Vagina (tissue), 2 donors: Measurements from ENCODE around the gene FAM151A. TPM values are rescaled to one million over a fixed set of nuclear protein-coding genes. Genes with fewer than 3 reads are reported as not detected.

ENCODE experiments used
- DNase-seq, 2 donors: peaks; one replicate each; pipeline ENCODE4 v3.0.0-alpha.2; 2017; ENCODE audit errors: extremely low spot score in 2 of 2
- H3K27ac ChIP-seq: fragments of 200-600 bp; sonication (generic); one replicate; pipeline ENCODE4 v1.5.1; 2019
- H3K27me3 ChIP-seq: fragments of 200-600 bp; sonication (generic); one replicate; pipeline ENCODE4 v1.5.1; 2019
- H3K36me3 ChIP-seq, 2 donors: fragments of 200-600 bp; sonication (generic); one replicate each; pipeline ENCODE4 v1.5.1; 2017 to 2019
- H3K4me1 ChIP-seq: fragments of 200-600 bp; sonication (generic); one replicate; pipeline ENCODE4 v1.5.1; 2019
- H3K4me3 ChIP-seq, 2 donors: fragments of 200-600 bp; sonication (generic); 1 replicate in 1 of 2; 2 replicates in 1 of 2; pipeline ENCODE4 v1.5.1; 2016 to 2019
- H3K9me3 ChIP-seq: fragments of 200-600 bp; sonication (generic); one replicate; pipeline ENCODE4 v1.5.1; 2019
- POLR2A ChIP-seq, 2 donors: fragments of 450-650 bp; IDR thresholded peaks; one replicate each; pipeline ENCODE4 v1.6.1; 2017; ENCODE audit warnings: antibody characterized with exemption in 2 of 2, mild to moderate bottlenecking in 2 of 2, moderate library complexity in 2 of 2
- POLR2AphosphoS5 ChIP-seq, 2 donors: sonication (generic); formaldehyde crosslinking; IDR thresholded peaks; one replicate each; pipeline ENCODE4 v1.9.0; 2017; ENCODE audit warnings: antibody characterized with exemption in 2 of 2, mild to moderate bottlenecking in 2 of 2, low read depth in 1 of 2; ENCODE audit not compliant: insufficient read depth in 1 of 2
- intact Hi-C: fragments of 100-400 bp; cut with DNase I; formaldehyde crosslinking; loops from one replicate; pipeline ENCODE4 v1.15.1; 2023
- total RNA-seq: library from RNA; depleted of rRNA; stranded (reverse); fragments of >200 nt; gene quantifications from one replicate; pipeline ENCODE4 v1.2.3, GENCODE V29; 2016
- TF ChIP-seq, protein P1 (sequence below), 3 experiments: fragments of 450-650 bp in 2 of 3; fragments of 200-600 bp in 1 of 3; sonication (generic) in 1 of 3; IDR thresholded peaks; one replicate each; pipeline ENCODE4 v1.5.1; 2017 to 2019; ENCODE audit warnings: antibody characterized with exemption in 3 of 3, mild to moderate bottlenecking in 2 of 3, moderate library complexity in 2 of 3

Gene FAM151A
- total RNA-seq, 1 donor from 2014 or later: not detected

DNA sequence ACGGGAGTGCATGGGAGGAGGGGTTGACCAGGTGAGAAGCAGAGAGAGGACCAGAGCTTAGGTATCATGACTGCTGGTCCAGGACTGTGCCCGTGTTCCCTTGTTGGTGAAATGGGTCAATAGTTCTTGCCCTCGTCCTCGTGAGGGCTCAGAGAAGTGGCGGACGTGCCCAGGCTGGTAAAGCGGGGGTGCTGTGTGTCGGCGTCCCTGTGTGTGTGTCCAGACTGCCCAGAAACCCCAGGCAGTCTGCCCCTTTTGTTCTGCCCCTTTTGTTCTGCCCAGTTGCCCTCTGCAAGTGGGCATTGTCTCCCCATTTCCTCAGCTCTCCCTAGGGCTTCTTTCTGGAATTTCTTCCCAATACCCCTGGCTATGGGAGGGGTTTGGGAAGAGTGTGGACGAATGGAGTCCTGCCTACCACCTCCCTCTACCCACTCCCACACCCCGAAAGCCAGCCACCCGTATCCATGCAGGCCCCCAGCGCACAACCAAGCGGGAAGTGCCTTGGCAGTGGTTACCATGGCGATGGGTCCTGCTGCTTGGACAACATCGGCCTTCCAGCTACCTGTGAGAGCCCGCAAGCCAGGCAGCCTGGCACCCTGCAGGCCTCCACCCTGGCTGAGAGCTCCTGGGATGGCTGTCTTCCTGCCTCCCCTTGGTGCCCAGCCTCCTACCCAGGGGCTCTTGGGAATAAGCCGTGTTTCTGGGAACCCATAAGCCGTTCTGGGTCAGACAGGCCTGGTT lies 40.6 kb downstream of the FAM151A start:
- intact Hi-C loops: no loop called here
- DNase-seq: no peak
- Histone ChIP-seq H3K27me3 (no peaks in the 10 kb centered on the region), H3K4me3 (no peak overlapping the region), H3K36me3 (no peaks in the 10 kb centered on the region), H3K4me1 (peaks cover 16% of the 10 kb centered on the region), H3K27ac (no peak overlapping the region), H3K9me3 (no peaks in the 10 kb centered on the region)
- TF ChIP-seq POLR2AphosphoS5 (IDR thresholded peaks at IDR 0.05; ENCODE audit: insufficient read depth in 1 of 2, low read depth in 1 of 2) (no peak), POLR2A (IDR thresholded peaks at IDR 0.05) (no peak)
- TF ChIP-seq, protein P1, sequence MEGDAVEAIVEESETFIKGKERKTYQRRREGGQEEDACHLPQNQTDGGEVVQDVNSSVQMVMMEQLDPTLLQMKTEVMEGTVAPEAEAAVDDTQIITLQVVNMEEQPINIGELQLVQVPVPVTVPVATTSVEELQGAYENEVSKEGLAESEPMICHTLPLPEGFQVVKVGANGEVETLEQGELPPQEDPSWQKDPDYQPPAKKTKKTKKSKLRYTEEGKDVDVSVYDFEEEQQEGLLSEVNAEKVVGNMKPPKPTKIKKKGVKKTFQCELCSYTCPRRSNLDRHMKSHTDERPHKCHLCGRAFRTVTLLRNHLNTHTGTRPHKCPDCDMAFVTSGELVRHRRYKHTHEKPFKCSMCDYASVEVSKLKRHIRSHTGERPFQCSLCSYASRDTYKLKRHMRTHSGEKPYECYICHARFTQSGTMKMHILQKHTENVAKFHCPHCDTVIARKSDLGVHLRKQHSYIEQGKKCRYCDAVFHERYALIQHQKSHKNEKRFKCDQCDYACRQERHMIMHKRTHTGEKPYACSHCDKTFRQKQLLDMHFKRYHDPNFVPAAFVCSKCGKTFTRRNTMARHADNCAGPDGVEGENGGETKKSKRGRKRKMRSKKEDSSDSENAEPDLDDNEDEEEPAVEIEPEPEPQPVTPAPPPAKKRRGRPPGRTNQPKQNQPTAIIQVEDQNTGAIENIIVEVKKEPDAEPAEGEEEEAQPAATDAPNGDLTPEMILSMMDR (IDR thresholded peaks at IDR 0.05): no peak

DNA sequence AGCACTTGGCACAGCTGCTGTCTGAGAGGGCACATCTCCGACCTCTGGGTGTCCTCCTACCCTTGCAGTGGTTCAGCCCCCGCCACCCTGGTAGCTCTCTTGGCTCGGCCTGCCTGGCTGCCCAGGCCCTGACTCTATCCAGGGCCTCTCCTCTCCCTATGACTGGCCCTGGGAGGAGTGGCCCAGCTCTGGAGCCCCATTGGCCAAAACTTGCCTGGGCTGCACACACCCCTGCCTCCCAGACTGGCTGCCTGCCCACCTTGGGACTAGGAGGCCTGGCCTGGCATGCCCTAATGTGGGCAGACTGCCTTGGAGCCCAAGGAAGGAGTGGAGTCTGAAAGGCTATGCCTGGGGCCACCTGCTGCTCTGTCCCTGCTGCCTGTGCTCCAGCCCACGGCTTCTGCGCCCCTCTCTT lies 41.7 kb downstream of the FAM151A start:
- intact Hi-C loops: no loop called here
- TF ChIP-seq, protein P1 (IDR thresholded peaks at IDR 0.05): no peak
- TF ChIP-seq POLR2AphosphoS5 (IDR thresholded peaks at IDR 0.05; ENCODE audit: insufficient read depth in 1 of 2, low read depth in 1 of 2) (peak; percentile 66 to 74), POLR2A (IDR thresholded peaks at IDR 0.05) (no peak)
- no peaks in the 10 kb centered on the region for H3K36me3 ChIP-seq
- no peaks in the 10 kb centered on the region for H3K9me3 ChIP-seq
- H3K4me3 ChIP-seq: no peak overlapping the region
- no peak for DNase-seq
- no peaks in the 10 kb centered on the region for H3K27me3 ChIP-seq
- H3K27ac ChIP-seq: peak overlapping the region; percentile 66
- peaks cover 16% of the 10 kb centered on the region for H3K4me1 ChIP-seq

DNA sequence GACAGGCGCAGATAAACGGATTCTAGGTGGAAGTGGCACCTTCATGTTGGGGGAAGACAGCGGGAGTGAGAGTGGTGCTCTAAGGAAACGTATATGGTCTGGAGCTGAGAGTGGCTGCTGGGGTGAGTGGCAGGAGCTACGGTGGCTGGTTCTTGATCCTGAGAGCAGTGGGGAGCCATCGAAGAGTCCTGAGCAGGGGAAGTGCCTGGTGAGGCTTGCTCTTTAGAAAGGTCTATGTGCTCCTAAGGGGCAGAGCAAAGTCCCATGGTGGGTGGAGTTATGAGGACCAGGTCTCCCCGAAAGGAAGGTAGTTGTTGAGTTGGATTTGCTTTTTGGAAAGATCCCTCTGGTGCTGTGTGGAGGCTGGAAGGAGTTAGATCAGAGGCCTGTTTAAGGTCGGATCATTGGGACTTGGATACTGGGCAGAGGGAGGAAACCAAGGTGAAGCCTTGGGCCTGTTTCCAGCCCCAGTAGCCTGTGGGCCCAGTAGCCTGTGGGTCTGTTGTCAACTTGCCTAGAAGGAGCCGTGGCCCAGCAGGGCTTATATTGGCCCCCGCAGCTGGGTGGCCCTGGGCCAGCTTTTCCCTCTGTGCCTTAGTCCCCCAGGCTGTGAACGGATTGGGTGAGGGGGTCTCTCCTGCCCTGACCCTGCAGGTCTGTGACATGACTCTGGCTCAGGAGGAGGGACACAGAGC lies 42.3 kb downstream of the FAM151A start:
- no peaks in the 10 kb centered on the region for H3K27me3 ChIP-seq
- peaks cover 16% of the 10 kb centered on the region for H3K4me1 ChIP-seq
- intact Hi-C loops: no loop called here
- TF ChIP-seq POLR2A (IDR thresholded peaks at IDR 0.05) (no peak), POLR2AphosphoS5 (IDR thresholded peaks at IDR 0.05; ENCODE audit: insufficient read depth in 1 of 2, low read depth in 1 of 2) (no peak)
- TF ChIP-seq, protein P1 (IDR thresholded peaks at IDR 0.05): no peak
- H3K9me3 ChIP-seq: no peaks in the 10 kb centered on the region
- no peak for DNase-seq
- no peaks in the 10 kb centered on the region for H3K36me3 ChIP-seq
- H3K27ac ChIP-seq: peak overlapping the region; percentile 66
- H3K4me3 ChIP-seq: no peak overlapping the region

DNA sequence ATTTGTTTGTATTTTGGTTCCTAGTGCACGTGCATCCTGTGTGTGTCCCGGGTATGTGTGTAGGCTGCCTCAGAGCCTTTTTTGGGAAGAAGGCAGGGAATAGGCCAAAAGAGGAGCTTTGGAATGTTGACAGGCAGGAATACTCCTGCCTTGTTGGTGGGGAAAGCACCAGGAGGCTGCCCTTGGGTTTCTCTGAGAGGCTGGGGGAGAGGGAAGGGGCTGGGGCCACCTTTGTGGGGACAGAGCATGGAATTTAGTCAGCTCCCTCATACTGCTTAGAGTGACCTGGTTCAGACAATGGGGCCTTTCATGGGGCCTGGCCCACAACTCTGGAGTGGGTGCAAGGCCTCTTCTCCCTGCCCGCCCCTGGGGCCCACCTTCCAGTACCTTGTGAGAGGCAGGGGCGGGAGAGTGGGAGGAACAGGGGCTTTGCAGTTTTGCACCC lies 44.0 kb downstream of the FAM151A start:
- H3K9me3 ChIP-seq: no peaks in the 10 kb centered on the region
- peaks cover 16% of the 10 kb centered on the region for H3K4me1 ChIP-seq
- DNase-seq: no peak
- peak overlapping the region; percentile 45 for H3K27ac ChIP-seq
- no peaks in the 10 kb centered on the region for H3K27me3 ChIP-seq
- H3K4me3 ChIP-seq: no peak overlapping the region
- H3K36me3 ChIP-seq: no peaks in the 10 kb centered on the region
- intact Hi-C loops: no loop called here
- TF ChIP-seq POLR2A (IDR thresholded peaks at IDR 0.05) (no peak), POLR2AphosphoS5 (IDR thresholded peaks at IDR 0.05; ENCODE audit: insufficient read depth in 1 of 2, low read depth in 1 of 2) (peak in 1 of 2 donors; percentile 20)

DNA sequence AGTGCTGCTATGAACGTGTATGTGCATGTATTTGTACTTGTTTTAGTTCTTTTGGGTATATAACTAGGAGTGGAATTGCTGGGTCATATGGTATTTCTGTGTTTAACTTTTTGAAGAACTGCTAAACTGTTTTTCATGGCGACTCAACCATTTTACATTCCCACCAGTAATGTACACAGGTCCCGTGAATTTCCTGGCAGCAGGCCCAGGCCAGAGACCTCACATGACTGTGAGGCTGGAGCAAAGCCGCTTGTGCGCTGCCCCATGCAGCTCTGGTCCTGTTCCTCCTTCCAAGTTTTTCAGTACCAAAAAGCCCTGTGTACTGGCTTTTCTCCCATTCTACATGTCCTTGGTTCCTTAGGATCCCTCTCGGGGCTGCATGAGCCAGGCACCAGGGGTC lies 45.7 kb downstream of the FAM151A start:
- no peaks in the 10 kb centered on the region for H3K27me3 ChIP-seq
- H3K9me3 ChIP-seq: no peaks in the 10 kb centered on the region
- intact Hi-C loops: no loop called here
- no peaks in the 10 kb centered on the region for H3K36me3 ChIP-seq
- DNase-seq: no peak
- TF ChIP-seq POLR2A (IDR thresholded peaks at IDR 0.05) (no peak), POLR2AphosphoS5 (IDR thresholded peaks at IDR 0.05; ENCODE audit: insufficient read depth in 1 of 2, low read depth in 1 of 2) (no peak)
- TF ChIP-seq, protein P1 (IDR thresholded peaks at IDR 0.05): no peak
- H3K4me1 ChIP-seq: peaks cover 16% of the 10 kb centered on the region
- no peak overlapping the region for H3K4me3 ChIP-seq
- H3K27ac ChIP-seq: peak overlapping the region; percentile 34
